SH-SY5Y (cell line): ENCODE results near the gene METTL16.

ENCODE experiments used
- GATA2 ChIP-seq: IDR thresholded peaks from 2 replicates; pipeline ENCODE4 v1.6.1; 2011; ENCODE audit warnings: mild to moderate bottlenecking, low read depth, low read length
- GATA3 ChIP-seq: IDR thresholded peaks from 2 replicates; pipeline ENCODE4 v1.6.1; 2011; ENCODE audit warnings: low read depth, mild to moderate bottlenecking, low read length, moderate library complexity

The METTL16 gene

GRCh38 chr17:2508035-2508434, 3.7 kb downstream of the METTL16 start:
- TF ChIP-seq GATA2 (no peak), GATA3 (no peak)

GRCh38 chr17:2503627-2504026, 8.1 kb downstream of the METTL16 start:
- no peak for TF ChIP-seq GATA3
- TF ChIP-seq GATA2 = no peak

GRCh38 chr17:2502871-2503580, 8.7 kb downstream of the METTL16 start:
- TF ChIP-seq GATA2 = no peak
- no peak for TF ChIP-seq GATA3

GRCh38 chr17:2500446-2500845, 11.2 kb downstream of the METTL16 start:
- no peak for TF ChIP-seq GATA2
- no peak for TF ChIP-seq GATA3

- TF ChIP-seq GATA3 = no peak
- no peak for TF ChIP-seq GATA2
Measured at GRCh38 chr17:2487306-2487705, 24.4 kb downstream of the METTL16 start.

- TF ChIP-seq GATA3 (no peak), GATA2 (no peak)
Measured at GRCh38 chr17:2485970-2486369, 25.7 kb downstream of the METTL16 start.

- TF ChIP-seq GATA2 (no peak), GATA3 (no peak)
Measured at GRCh38 chr17:2485543-2485942, 26.1 kb downstream of the METTL16 start.

GRCh38 chr17:2484876-2485275, 26.8 kb downstream of the METTL16 start:
- TF ChIP-seq GATA3 = no peak
- TF ChIP-seq GATA2 = no peak

- TF ChIP-seq GATA2 = no peak
- no peak for TF ChIP-seq GATA3
Measured at GRCh38 chr17:2483084-2483483, 28.6 kb downstream of the METTL16 start.

GRCh38 chr17:2482218-2482617, 29.5 kb downstream of the METTL16 start:
- TF ChIP-seq GATA2 (no peak), GATA3 (no peak)

- TF ChIP-seq GATA3 = no peak
- TF ChIP-seq GATA2 = no peak
Measured at GRCh38 chr17:2481760-2482159, 29.9 kb downstream of the METTL16 start.

- TF ChIP-seq GATA2 (no peak), GATA3 (no peak)
Measured at GRCh38 chr17:2478458-2478857, 33.2 kb downstream of the METTL16 start.

- TF ChIP-seq GATA3 (no peak), GATA2 (no peak)
Measured at GRCh38 chr17:2475056-2475455, 36.6 kb downstream of the METTL16 start.

- TF ChIP-seq GATA2 (no peak), GATA3 (no peak)
Measured at GRCh38 chr17:2474371-2474770, 37.3 kb downstream of the METTL16 start.

GRCh38 chr17:2468270-2468669, 43.4 kb downstream of the METTL16 start:
- no peak for TF ChIP-seq GATA2
- TF ChIP-seq GATA3 = no peak

- TF ChIP-seq GATA3 = no peak
- no peak for TF ChIP-seq GATA2
Measured at GRCh38 chr17:2466931-2467330, 44.8 kb downstream of the METTL16 start.
